GM21526 (cell line): ENCODE data around the gene FAM171A1.
"Not testable (repeated sequence)": the region's sequence is repeated elsewhere in the genome, so short reads cannot be mapped to it uniquely, and the experiment has no call there.

Experiments used
- ATAC-seq: cut with Tn5 transposase; IDR thresholded peaks from one replicate; pipeline ENCODE4 v1.9.1; 2021; ENCODE audit warnings: moderate library complexity; ENCODE audit not compliant: unreplicated experiment, low FRiP score

FAM171A1 gene

DNA sequence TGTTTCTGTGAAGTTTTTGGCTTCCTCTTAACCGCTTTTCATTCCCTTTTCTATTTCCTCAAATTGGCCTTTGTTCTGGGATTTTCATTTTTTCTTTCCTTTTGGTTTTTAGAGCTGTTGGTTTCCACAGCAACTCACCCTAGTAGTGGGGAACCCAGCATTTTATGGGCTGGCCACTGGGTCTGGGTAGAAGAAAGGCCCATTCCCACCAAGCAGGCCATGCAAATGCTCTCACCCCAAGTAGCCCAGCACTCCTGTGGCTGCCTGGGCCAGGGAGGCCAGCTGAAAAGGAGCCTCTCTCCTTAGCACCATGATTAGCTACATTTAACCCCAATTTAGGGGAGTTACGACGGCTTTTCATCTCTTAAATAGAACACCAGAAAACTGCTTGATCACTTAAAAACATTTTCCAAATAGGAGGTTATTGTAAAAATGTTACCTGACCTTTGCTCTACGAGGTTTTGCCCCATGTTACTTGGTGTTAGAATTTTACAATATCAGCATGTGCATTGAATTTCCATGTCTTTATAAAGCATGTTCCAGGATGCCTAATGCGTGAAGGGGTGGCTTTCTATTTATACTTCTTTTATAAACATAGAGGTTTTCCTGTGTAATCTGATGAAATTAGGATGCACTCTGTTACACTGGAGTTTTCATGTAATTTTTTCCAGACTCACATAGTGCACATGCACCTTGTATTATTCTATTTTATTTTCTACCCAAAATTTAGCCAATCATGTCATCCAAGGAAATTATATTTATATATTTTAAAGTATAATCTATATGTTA is 75.4 kb downstream of the FAM171A1 start:
- ATAC-seq = no peak

DNA sequence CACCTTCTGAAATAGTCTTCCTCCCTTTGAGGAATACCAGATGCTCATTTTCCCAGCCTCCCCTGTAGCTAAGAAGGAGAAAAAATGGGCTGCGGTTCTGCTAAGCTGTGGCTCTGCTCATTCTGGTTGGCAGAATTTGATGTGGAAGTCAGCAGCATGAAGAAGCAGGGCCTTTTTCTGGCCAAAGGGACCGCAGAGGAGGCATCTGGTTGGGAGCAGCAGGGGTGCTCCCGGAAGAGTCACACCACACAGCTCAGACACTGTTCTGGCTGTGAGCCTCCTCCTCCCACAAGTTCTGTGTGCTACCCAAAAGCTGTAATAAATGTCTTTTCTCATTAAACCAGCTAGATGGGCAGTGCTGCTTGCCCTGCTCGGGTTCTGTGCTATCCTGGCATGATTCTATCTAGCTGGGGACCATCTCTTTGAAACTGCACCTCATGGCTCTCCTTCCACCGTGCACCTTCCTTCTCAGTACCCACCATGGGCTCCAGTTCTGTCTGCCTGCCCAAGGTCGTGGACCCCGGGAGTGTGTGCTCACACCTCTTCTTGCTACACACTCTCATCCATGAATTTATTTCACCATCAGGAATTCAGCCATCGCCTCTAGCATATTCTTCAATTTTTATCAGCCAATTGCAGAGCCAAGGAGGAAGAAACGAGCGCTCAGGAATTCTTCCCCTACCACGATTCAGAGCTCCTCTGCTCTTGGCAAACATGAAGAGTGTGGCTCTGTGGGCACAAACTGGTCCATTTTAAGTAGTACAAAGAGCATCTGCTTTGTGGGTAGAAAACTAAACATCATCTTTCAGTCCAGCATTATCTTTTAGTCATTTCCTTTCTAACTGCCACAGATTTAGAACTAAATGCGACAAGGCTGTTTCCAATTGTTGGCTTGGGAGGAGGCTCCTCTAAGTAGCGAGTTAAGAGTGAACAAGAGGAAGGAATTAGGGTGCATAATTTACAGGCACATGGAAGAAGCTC is 76.9 kb downstream of the FAM171A1 start:
- ATAC-seq = no peak

DNA sequence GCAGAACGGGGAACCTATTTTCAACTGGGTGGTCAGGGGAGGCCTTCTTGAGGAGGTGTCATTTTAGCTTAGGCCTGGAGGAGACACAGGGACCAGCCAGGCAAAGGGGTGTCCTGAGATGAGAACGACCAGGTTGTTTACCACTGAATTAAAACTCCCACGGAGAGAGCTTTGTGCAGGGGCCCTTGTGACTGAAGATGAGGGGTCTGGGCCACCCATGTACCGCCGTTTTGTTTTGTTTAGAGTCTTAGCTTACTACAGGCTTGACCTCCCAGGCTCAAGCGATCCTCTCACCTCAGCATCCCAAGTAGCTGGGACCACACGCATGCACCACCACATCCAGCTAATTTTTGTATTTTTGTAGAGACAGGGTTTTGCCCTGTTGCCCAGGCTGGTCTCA is 80.4 kb downstream of the FAM171A1 start:
- ATAC-seq = no peak

DNA sequence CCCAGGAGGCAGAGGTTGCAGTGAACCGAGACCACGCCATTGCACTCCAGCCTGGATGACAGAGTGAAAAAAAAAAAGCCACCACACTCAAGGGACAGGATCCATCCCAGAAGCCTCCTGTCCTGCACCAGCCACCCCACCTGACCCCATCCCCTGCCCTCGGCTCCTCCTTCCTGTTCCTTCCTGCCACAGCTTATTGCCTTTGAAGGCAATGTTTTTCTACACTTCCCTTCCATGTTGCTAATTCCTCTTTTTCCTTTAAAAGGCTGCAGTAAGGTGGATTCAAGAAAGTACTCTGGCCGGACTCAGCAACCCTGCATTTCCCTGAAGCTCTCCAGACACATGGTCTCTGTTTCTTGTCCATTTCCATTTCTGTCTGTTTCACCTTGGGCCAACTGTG is 80.9 kb downstream of the FAM171A1 start:
- ATAC-seq = no peak

DNA sequence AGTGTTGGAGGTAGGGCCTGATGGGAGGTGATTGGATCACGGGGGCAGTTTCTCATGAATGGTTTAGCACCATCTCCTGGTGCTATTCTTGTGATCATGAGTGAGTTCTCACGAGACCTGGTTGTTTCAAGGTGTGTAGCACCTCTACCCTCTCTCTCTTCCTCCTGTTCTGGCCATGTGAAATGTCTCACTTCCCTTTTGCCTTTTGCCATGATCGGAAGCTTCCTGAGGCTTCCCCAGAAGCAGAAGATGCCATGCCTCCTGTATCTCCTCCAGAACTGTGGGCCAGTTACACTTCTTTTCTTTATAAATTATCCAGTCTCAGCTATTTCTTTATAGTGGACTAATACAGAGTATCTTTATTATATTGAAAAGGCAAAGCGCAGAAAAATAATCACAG is 90.1 kb downstream of the FAM171A1 start:
- ATAC-seq = no peak

DNA sequence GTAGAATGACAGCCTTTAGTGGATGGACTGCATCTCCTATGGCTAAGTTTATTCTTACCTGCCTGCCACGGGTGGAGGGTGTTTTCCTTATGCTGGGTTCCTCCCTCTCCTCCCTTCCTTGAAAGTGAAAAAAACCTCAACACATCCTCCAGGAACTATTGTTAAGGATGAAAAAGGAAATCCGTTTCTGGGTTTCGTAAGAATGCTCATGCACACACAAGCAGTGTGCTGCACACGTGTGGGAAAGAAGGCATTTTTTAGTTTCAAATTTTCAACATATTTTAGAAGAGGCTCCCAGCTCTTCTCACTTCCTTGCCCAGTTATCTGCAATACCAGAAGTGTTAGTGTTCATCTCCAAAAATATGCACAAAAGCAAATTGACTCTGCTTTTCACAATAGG is 90.6 kb downstream of the FAM171A1 start:
- no peak for ATAC-seq

DNA sequence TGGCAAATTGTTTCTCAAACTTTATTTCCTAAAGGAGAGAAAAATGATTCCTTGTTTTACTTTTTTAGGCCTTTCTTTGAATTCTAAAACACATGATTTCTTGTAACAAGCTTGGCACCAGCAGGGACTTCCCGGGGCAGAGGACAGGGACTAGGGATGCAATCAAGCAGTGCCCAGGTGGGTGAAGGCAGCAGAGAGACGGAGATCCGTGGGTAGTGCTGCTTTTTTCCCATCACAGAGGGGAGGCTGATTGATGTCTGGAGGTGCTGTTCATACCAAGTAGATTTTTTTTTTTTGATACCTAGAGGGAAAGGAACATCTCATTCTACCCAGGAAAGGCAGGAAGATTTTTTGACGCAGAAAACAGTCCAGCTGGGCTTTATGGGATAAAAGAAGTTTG is 91.9 kb downstream of the FAM171A1 start:
- ATAC-seq = no peak

DNA sequence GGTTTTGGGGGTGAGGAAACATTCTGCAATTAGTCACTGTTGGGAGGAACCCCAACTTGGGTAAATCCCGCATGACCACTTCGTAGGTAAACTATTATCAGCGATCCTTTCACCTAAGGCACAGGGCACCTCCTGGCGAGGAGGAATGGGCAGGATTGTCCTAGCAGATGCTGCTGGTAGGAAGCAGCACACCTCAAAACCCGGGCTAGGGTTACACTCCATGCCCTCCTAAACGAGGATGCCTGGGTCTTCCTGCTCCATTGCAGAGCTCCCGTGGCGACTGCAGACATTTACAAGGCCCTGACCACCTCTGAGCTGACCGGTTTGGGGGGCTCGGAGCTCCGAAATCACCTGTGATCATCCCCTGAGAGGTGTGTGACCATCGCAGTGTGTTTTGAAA is 92.3 kb downstream of the FAM171A1 start:
- no peak for ATAC-seq

DNA sequence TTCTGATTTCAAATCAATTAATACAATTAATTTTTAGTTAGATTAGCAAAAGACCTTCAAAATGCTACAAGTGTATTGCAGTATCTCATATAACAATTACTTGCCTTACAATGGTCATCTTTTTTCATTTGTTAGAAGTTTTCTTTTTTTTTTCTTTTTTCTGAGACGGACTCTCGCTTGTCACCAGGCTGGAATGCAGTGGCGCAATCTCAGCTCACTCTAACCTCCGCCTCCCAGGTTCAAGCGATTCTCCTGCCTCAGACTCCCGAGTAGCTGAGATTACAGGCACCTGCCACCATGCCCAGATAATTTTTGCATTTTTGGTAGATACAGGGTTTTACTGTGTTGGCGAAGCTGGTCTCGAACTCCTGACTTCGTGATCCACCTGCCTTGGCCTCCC is 95.0 kb downstream of the FAM171A1 start:
- ATAC-seq = not testable (repeated sequence)

DNA sequence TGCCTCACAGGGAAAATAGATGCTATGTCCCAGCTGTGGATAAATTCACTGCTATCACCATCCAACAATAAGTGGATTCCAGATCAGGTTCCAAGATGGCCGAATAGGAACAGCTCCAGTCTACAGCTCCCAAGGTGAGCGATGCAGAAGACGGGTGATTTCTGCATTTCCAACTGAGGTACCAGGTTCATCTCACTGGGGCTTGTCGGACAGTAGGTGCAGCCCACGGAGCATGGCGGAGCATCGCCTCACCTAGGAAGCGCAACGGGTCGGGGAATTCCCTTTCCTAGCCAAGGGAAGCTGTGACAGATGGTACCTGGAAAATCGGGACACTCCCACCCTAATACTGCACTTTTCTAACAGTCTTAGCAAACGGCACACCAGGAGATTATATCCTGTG is 101.3 kb downstream of the FAM171A1 start:
- not testable (repeated sequence) for ATAC-seq

DNA sequence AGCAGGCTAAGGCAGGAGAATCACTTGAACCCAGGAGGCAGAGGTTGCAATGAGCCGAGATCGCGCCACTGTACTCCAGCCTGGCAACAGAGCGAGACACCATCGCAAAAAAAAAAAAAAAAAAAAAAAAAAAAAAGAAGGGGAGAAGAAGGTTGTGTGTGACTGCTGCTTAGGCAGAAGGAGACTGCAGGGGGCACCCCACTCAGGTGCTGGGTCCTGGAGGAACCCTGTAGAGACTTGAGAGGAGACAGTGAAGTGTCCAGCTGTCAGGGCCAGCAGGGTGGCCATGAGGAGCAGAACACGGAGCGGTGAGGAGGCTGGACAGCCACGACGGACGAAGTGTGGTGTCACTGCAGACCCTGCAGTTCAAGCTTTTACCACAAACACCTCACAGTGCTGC is 103.6 kb downstream of the FAM171A1 start:
- no peak for ATAC-seq

DNA sequence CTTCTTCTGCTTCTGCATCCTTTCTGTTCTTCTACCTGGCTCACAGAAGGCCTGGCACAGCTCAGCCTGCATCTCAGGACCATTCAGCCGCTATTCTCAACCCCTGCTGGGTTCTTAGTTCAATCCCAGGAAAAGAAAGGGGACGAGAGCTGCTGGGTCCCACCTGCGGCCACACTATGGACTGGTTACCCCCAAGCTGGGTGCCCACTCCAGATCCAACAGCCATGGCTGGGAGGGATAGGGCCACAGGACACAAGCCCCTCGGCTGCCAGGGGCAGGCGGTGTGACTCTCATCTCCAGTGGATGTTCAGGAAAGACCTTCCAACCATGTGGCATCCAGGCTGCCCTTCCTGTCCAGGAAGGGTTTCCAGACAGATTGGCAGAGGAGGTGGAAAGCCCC is 105.0 kb downstream of the FAM171A1 start:
- ATAC-seq = no peak

DNA sequence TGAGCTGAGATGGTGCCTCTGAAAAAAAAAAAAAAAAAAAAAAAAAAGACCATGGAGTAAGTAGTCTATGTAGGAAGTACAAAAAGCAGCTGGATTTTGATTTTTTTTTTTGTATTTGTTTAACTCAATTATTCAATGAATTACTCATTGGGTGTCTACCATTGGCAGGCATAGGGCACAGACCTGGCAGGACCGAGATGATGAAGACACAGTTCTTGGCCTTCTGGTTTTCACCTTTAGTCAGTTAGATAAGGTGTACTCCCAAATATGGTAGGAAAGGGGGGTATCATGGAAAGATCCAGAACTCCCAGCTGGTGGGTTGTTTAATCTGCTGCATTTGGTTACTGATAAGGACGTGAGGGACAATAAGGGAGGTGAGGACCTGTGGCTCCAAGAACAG is 105.5 kb downstream of the FAM171A1 start:
- no peak for ATAC-seq

DNA sequence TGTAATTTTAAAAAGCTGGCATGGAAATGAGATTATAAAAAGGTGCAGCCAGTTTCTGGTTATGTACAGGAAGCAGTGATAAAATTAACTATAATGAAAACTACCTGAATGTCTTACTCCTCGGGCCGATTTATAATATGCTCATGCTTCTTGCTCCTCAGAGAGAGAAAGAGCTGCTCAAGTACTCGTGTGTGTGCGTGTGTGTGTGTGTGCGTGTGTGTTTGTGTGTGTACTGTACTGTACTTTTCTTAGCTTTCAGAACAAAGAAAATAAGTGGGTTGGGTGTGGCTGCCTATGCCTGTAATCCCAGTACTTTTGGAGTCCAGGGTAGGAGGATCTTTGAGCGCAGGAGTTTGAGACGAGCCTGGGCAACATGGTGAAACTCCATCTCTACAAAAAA is 106.0 kb downstream of the FAM171A1 start:
- no peak for ATAC-seq

DNA sequence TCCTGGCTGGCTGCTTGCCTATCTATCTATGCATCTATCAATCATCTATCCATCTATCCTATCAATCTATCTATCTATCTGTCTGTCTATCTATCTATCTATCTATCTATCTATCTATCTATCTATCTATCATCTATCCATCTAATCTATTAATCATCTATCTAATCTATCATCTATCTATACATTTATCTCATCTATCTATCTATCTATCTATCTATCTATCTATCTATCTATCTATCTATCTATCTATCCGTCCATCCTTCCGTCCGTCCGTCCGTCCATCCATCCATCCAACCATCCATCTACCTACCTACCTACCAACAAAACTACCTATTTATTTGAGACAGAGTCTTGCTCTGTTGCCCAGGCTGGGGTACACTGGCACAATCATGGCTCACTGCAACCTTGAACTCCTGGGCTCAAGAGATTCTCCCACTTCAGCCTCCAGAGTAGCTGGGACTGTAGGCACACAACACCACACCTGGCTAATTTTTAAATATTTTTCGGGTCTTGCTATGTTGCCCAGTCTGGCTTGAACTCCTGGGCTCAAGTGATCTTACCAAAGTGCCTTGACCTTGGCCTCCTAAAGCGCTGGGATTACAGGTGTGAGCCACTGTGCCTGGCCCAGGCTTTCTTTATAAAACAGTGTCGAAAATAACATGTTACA is 107.3 kb downstream of the FAM171A1 start:
- ATAC-seq = no peak

DNA sequence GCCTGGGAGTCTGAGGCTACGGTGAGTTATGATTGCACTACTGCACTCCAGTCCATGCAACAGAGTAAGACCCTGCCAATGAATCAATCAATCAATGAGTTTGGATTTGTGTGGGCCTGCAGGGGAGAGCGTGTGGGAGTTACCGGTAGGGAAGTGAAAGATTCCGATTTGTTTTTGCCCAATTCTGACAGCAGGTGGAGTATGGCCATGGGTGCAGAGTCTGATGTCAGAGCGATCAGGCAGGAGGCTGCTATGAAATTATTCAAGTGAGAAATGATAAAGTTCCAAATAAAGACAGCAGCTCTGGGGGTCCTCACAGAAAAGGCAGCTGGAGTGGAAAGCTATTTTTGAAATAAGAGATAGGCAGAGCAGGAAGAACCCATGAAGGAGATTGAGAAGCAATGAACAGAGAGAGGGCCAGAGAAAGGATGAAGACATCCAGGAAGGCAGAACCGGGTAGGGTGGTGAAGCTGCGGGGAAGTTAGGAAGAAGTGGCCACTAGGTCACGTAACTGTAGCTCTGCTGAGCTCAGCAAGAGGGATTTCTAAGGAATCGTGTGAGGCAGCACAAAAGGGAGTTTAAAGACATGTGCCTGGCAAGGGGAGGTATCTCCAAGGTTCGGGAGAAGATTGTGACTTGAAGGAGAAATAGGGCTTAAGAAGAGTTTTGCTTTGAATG is 108.9 kb downstream of the FAM171A1 start:
- no peak for ATAC-seq

DNA sequence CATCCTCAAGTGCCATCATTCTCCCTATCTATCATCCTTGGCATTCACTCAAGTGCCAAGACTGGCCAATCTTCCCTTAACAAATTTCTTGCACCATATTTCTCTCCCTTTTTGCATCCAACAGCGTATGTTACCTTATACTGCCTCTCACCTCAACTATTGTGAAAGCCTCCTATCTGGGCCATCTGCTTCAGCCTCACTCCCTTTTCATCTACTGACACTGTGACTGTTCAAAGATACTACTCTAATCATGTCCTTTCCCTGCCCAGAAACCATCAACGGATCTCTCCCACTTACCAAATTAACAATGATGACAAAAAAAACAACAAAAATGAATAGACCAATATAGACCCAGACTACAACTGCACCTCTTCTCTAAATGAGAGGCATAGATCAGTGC is 112.0 kb downstream of the FAM171A1 start:
- no peak for ATAC-seq

DNA sequence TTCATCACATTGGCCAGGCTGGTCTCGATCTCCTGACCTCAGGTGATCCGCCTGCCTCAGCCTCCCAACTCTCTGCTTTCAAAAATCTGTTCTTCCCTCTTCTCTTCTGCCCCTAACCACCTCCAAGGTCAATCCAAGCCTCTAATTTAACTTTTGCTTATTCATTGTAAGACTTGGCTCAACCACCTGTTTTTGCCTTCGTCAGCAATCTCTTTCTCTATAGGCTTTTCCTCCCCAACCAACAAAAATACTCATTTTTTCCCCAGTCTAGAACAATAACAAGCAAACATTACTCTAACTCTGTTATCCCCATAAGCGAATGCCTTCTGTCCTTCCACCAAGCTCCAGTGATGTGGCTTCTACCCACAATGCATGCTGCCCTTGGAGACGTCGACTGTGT is 112.8 kb downstream of the FAM171A1 start:
- no peak for ATAC-seq

DNA sequence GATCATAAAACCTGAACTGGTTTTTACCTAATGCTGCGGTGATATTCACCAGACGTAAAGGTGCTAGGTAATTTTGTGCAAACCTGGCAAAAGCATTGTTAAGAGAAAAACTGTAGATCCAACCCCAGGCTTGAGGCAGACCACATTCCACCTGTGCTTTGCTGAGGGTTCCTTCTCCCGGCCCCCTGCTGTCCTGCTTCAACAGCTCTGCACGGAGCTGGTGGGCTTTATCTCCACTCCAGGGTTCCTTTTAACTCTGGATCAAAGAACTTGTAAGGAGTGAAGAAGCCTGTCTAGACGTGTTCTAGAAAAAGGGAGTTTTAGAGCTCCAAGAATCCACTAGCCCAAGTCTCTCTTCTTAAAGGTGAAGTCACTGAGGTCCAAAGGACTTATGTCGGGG is 115.1 kb downstream of the FAM171A1 start:
- ATAC-seq = no peak

DNA sequence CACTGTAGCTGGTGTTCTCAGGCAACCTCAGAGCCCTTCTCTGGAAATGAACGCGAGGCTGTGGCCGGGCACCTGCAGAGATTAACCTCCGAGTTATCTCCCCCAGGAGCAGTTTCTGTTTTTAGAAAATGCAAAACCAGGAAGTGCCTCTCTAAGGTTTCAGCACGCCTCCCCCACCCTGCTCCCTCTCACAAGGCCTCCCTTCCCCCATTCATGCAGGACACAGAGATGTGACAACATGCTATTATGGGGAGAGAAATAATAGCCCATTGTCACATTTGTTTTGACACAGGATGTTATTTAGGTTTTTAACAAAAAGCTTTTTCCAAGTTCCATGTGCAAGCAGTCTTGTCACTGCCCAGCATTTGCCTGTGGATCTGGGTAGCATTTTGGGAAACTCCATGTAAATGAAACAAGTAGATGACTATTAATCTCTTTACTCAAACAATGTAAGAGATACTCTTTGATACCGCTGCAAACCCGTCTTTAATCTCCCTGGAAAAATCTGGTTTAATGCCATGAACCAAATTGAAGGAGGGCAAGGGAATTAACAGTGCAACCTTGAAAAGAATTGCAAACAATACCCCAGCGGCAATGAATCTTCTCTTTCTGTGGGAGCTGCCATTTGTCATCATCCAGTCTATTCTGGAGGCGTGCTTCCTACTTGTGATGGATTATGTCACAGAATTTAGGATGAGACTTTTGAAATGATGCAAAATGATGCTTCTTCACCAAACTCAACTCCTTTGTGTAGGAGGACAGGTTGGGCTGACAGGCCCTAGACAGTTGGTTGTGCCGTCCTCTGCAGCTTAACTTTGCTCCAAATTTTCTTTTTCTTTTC is 116.1 kb downstream of the FAM171A1 start:
- no peak for ATAC-seq
